ENCODE results near the gene SMAD5. TPM values are rescaled to one million over a fixed set of nuclear protein-coding genes. Genes with fewer than 3 reads are reported as not detected.

SMAD5 gene
- total and polyA plus RNA-seq, 9 donors: 27.9 to 61.8 (median 38.4) TPM

GRCh38 chr5:136147632-136148031 is 15.0 kb downstream of the SMAD5 start:
- Histone ChIP-seq H3K27ac (ENCODE audit: low read length) (no peak overlapping the region), H3K36me3 (ENCODE audit: control insufficient read depth, insufficient read depth, low read length) (no peaks in the 10 kb centered on the region), H3K27me3 (ENCODE audit: control insufficient read depth, insufficient read depth, low read length) (no peaks in the 10 kb centered on the region), H3K4me3 (ENCODE audit: low read length) (no peak overlapping the region), H3K4me1 (ENCODE audit: control insufficient read depth, insufficient read depth, low read length) (no peaks in the 10 kb centered on the region), H3K9me3 (replicated peaks; ENCODE audit: control insufficient read depth, low read depth, low read length) (no peaks in the 10 kb centered on the region)
- no peak for DNase-seq

- no CpG with 5 or more reads among the region's 1 CpG for WGBS (ENCODE audit: insufficient coverage)
These were observed 17.2 kb downstream of the SMAD5 start for GRCh38 chr5:136149891-136150290.

GRCh38 chr5:136153581-136154236 is 21.1 kb downstream of the SMAD5 start:
- H3K36me3 ChIP-seq (ENCODE audit: control insufficient read depth, insufficient read depth, low read length): peaks cover 29% of the 10 kb centered on the region
- WGBS (ENCODE audit: insufficient coverage): 90% methylated on average over 7 of the region's 11 CpGs
- H3K27ac ChIP-seq (ENCODE audit: low read length): no peak overlapping the region
- no peaks in the 10 kb centered on the region for H3K9me3 ChIP-seq (replicated peaks; ENCODE audit: control insufficient read depth, low read depth, low read length)
- no peak overlapping the region for H3K4me3 ChIP-seq (ENCODE audit: low read length)
- no peak for DNase-seq
- H3K27me3 ChIP-seq (ENCODE audit: control insufficient read depth, insufficient read depth, low read length): no peaks in the 10 kb centered on the region
- H3K4me1 ChIP-seq (ENCODE audit: control insufficient read depth, insufficient read depth, low read length): no peaks in the 10 kb centered on the region

More at GRCh38 chr5:136149891-136150290, 17.2 kb downstream of the SMAD5 start:
- no peak overlapping the region for H3K27ac ChIP-seq (ENCODE audit: low read length)
- H3K36me3 ChIP-seq (ENCODE audit: control insufficient read depth, insufficient read depth, low read length): peaks cover 10% of the 10 kb centered on the region
- no peak overlapping the region for H3K4me3 ChIP-seq (ENCODE audit: low read length)
- no peaks in the 10 kb centered on the region for H3K9me3 ChIP-seq (replicated peaks; ENCODE audit: control insufficient read depth, low read depth, low read length)
- H3K27me3 ChIP-seq (ENCODE audit: control insufficient read depth, insufficient read depth, low read length): no peaks in the 10 kb centered on the region
- DNase-seq: no peak
- no peaks in the 10 kb centered on the region for H3K4me1 ChIP-seq (ENCODE audit: control insufficient read depth, insufficient read depth, low read length)

GRCh38 chr5:136155078-136155477 is 22.4 kb downstream of the SMAD5 start:
- Histone ChIP-seq H3K27ac (ENCODE audit: low read length) (no peak overlapping the region), H3K4me3 (ENCODE audit: low read length) (no peak overlapping the region), H3K27me3 (ENCODE audit: control insufficient read depth, insufficient read depth, low read length) (no peaks in the 10 kb centered on the region), H3K9me3 (replicated peaks; ENCODE audit: control insufficient read depth, low read depth, low read length) (no peaks in the 10 kb centered on the region), H3K4me1 (ENCODE audit: control insufficient read depth, insufficient read depth, low read length) (no peaks in the 10 kb centered on the region), H3K36me3 (ENCODE audit: control insufficient read depth, insufficient read depth, low read length) (peaks cover 29% of the 10 kb centered on the region)
- no peak for DNase-seq
- WGBS (ENCODE audit: insufficient coverage): 86% methylated on average over 1 of the region's 2 CpGs

GRCh38 chr5:136155761-136156160 is 23.1 kb downstream of the SMAD5 start:
- DNase-seq: no peak
- H3K27me3 ChIP-seq (ENCODE audit: control insufficient read depth, insufficient read depth, low read length): no peaks in the 10 kb centered on the region
- no peaks in the 10 kb centered on the region for H3K9me3 ChIP-seq (replicated peaks; ENCODE audit: control insufficient read depth, low read depth, low read length)
- no peak overlapping the region for H3K27ac ChIP-seq (ENCODE audit: low read length)
- peaks cover 30% of the 10 kb centered on the region for H3K36me3 ChIP-seq (ENCODE audit: control insufficient read depth, insufficient read depth, low read length)
- no peaks in the 10 kb centered on the region for H3K4me1 ChIP-seq (ENCODE audit: control insufficient read depth, insufficient read depth, low read length)
- 100% methylated on average over 1 of the region's 1 CpG for WGBS (ENCODE audit: insufficient coverage)
- no peak overlapping the region for H3K4me3 ChIP-seq (ENCODE audit: low read length)

GRCh38 chr5:136157514-136157913 is 24.9 kb downstream of the SMAD5 start:
- no peak for DNase-seq
- H3K4me1 ChIP-seq (ENCODE audit: control insufficient read depth, insufficient read depth, low read length): no peaks in the 10 kb centered on the region
- no CpG with 5 or more reads among the region's 5 CpGs for WGBS (ENCODE audit: insufficient coverage)

GRCh38 chr5:136159457-136159856 is 26.8 kb downstream of the SMAD5 start:
- WGBS (ENCODE audit: insufficient coverage): no CpG with 5 or more reads among the region's 3 CpGs
- H3K36me3 ChIP-seq (ENCODE audit: control insufficient read depth, insufficient read depth, low read length): peaks cover 32% of the 10 kb centered on the region

More at GRCh38 chr5:136157514-136157913, 24.9 kb downstream of the SMAD5 start:
- Histone ChIP-seq H3K4me3 (ENCODE audit: low read length) (no peak overlapping the region), H3K36me3 (ENCODE audit: control insufficient read depth, insufficient read depth, low read length) (peaks cover 34% of the 10 kb centered on the region), H3K27me3 (ENCODE audit: control insufficient read depth, insufficient read depth, low read length) (no peaks in the 10 kb centered on the region), H3K9me3 (replicated peaks; ENCODE audit: control insufficient read depth, low read depth, low read length) (no peaks in the 10 kb centered on the region), H3K27ac (ENCODE audit: low read length) (no peak overlapping the region)

GRCh38 chr5:136162008-136162407 is 29.4 kb downstream of the SMAD5 start:
- Histone ChIP-seq H3K4me1 (ENCODE audit: control insufficient read depth, insufficient read depth, low read length) (no peaks in the 10 kb centered on the region), H3K27me3 (ENCODE audit: control insufficient read depth, insufficient read depth, low read length) (no peaks in the 10 kb centered on the region), H3K27ac (ENCODE audit: low read length) (no peak overlapping the region), H3K36me3 (ENCODE audit: control insufficient read depth, insufficient read depth, low read length) (peaks cover 15% of the 10 kb centered on the region), H3K9me3 (replicated peaks; ENCODE audit: control insufficient read depth, low read depth, low read length) (no peaks in the 10 kb centered on the region), H3K4me3 (ENCODE audit: low read length) (no peak overlapping the region)
- DNase-seq: no peak
- WGBS (ENCODE audit: insufficient coverage): no CpG with 5 or more reads among the region's 4 CpGs

More at GRCh38 chr5:136159457-136159856, 26.8 kb downstream of the SMAD5 start:
- Histone ChIP-seq H3K4me1 (ENCODE audit: control insufficient read depth, insufficient read depth, low read length) (no peaks in the 10 kb centered on the region), H3K9me3 (replicated peaks; ENCODE audit: control insufficient read depth, low read depth, low read length) (no peaks in the 10 kb centered on the region), H3K4me3 (ENCODE audit: low read length) (no peak overlapping the region), H3K27me3 (ENCODE audit: control insufficient read depth, insufficient read depth, low read length) (no peaks in the 10 kb centered on the region), H3K27ac (ENCODE audit: low read length) (no peak overlapping the region)
- no peak for DNase-seq

GRCh38 chr5:136164226-136164625 is 31.6 kb downstream of the SMAD5 start:
- no CpG with 5 or more reads among the region's 1 CpG for WGBS (ENCODE audit: insufficient coverage)
- Histone ChIP-seq H3K9me3 (replicated peaks; ENCODE audit: control insufficient read depth, low read depth, low read length) (no peaks in the 10 kb centered on the region), H3K27me3 (ENCODE audit: control insufficient read depth, insufficient read depth, low read length) (no peaks in the 10 kb centered on the region), H3K27ac (ENCODE audit: low read length) (no peak overlapping the region), H3K36me3 (ENCODE audit: control insufficient read depth, insufficient read depth, low read length) (peaks cover 8% of the 10 kb centered on the region), H3K4me3 (ENCODE audit: low read length) (no peak overlapping the region), H3K4me1 (ENCODE audit: control insufficient read depth, insufficient read depth, low read length) (no peaks in the 10 kb centered on the region)
- no peak for DNase-seq

- H3K4me3 ChIP-seq (ENCODE audit: low read length): no peak overlapping the region
- 68% methylated on average over 2 of the region's 4 CpGs for WGBS (ENCODE audit: insufficient coverage)
- H3K27ac ChIP-seq (ENCODE audit: low read length): no peak overlapping the region
- no peaks in the 10 kb centered on the region for H3K4me1 ChIP-seq (ENCODE audit: control insufficient read depth, insufficient read depth, low read length)
- no peaks in the 10 kb centered on the region for H3K9me3 ChIP-seq (replicated peaks; ENCODE audit: control insufficient read depth, low read depth, low read length)
- no peak for DNase-seq
- H3K27me3 ChIP-seq (ENCODE audit: control insufficient read depth, insufficient read depth, low read length): no peaks in the 10 kb centered on the region
- peaks cover 5% of the 10 kb centered on the region for H3K36me3 ChIP-seq (ENCODE audit: control insufficient read depth, insufficient read depth, low read length)
These were observed 34.3 kb downstream of the SMAD5 start for GRCh38 chr5:136166909-136167308.

- no peaks in the 10 kb centered on the region for H3K4me1 ChIP-seq (ENCODE audit: control insufficient read depth, insufficient read depth, low read length)
- H3K9me3 ChIP-seq (replicated peaks; ENCODE audit: control insufficient read depth, low read depth, low read length): no peaks in the 10 kb centered on the region
- no peak for DNase-seq
- H3K27ac ChIP-seq (ENCODE audit: low read length): no peak overlapping the region
- no peaks in the 10 kb centered on the region for H3K27me3 ChIP-seq (ENCODE audit: control insufficient read depth, insufficient read depth, low read length)
- WGBS (ENCODE audit: insufficient coverage): 100% methylated on average over 3 of the region's 3 CpGs
- peaks cover 8% of the 10 kb centered on the region for H3K36me3 ChIP-seq (ENCODE audit: control insufficient read depth, insufficient read depth, low read length)
- no peak overlapping the region for H3K4me3 ChIP-seq (ENCODE audit: low read length)
These were observed 36.6 kb downstream of the SMAD5 start for GRCh38 chr5:136169218-136169617.

Measured in muscle of leg (tissue), 11 donors.